NB4 (cell line): ENCODE results near the gene PIGZ.

Experiments
- MYC ChIP-seq: IDR thresholded peaks from 2 replicates; pipeline ENCODE4 v1.6.1; 2011; ENCODE audit warnings: low read depth, low read length
- POLR2A ChIP-seq: IDR thresholded peaks from 2 replicates; pipeline ENCODE4 v1.6.1; 2011; ENCODE audit warnings: mild to moderate bottlenecking; ENCODE audit not compliant: insufficient read length; ENCODE audit errors: extremely low read depth
- TF ChIP-seq, protein P1 (sequence below): IDR thresholded peaks from one replicate; pipeline ENCODE4 v1.5.1; 2012; ENCODE audit warnings: low read depth, low read length
- TF ChIP-seq, protein P2 (sequence below): IDR thresholded peaks from 2 replicates; pipeline ENCODE4 v1.6.1; 2011; ENCODE audit warnings: low read depth, low read length

- TF ChIP-seq, protein P1, sequence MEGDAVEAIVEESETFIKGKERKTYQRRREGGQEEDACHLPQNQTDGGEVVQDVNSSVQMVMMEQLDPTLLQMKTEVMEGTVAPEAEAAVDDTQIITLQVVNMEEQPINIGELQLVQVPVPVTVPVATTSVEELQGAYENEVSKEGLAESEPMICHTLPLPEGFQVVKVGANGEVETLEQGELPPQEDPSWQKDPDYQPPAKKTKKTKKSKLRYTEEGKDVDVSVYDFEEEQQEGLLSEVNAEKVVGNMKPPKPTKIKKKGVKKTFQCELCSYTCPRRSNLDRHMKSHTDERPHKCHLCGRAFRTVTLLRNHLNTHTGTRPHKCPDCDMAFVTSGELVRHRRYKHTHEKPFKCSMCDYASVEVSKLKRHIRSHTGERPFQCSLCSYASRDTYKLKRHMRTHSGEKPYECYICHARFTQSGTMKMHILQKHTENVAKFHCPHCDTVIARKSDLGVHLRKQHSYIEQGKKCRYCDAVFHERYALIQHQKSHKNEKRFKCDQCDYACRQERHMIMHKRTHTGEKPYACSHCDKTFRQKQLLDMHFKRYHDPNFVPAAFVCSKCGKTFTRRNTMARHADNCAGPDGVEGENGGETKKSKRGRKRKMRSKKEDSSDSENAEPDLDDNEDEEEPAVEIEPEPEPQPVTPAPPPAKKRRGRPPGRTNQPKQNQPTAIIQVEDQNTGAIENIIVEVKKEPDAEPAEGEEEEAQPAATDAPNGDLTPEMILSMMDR = no peak
- TF ChIP-seq MYC (no peak), POLR2A (no peak)
- TF ChIP-seq, protein P2, sequence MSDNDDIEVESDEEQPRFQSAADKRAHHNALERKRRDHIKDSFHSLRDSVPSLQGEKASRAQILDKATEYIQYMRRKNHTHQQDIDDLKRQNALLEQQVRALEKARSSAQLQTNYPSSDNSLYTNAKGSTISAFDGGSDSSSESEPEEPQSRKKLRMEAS = no peak
Measured at GRCh38 chr3:196995646-196996355, 27.2 kb upstream of the PIGZ start.
